CD4-positive, alpha-beta T cell treated with Interleukin-15 for 1 hour (primary cell): ENCODE measurements around the gene HIC2.
"Not testable (repeated sequence)": the region's sequence is repeated elsewhere in the genome, so short reads cannot be mapped to it uniquely, and the experiment has no call there.

ENCODE experiments used
- DNase-seq: peaks from one replicate; pipeline ENCODE4 v3.0.0-alpha.2; 2020

Gene HIC2

GRCh38 chr22:21417227-21417746 lies at the start of gene HIC2:
Gene HIC2 (plus strand): TSS chr22:21417371. CDS start chr22:21442832, 25,461 bp downstream.
- not testable (repeated sequence) for DNase-seq

- not testable (repeated sequence) for DNase-seq
These were observed 48.4 kb upstream of the HIC2 start for GRCh38 chr22:21368603-21369310.

DNA sequence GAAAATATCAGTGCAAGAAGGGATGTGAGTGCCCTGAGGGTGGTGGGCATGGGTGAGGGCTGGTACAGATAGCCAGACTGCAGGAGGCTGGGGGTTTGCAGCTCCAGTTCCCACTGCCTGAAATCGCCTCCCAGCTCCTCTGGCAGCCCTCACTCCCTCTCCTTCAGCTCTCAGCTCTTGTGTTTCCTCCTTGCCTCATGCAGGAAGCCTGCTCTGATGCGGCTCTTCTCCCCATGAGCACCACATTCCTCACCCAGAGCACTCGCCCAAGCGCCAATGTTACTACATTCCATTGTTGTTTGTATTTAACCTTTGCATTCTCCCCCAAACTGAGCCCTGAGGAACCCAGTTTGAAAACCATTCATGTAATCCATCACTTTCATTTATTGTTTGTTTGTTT lies 41.3 kb upstream of the HIC2 start:
- DNase-seq = not testable (repeated sequence)

- DNase-seq = not testable (repeated sequence)
These were observed 33.3 kb upstream of the HIC2 start, which contains the start of gene RIMBP3B for GRCh38 chr22:21383701-21384467. Gene RIMBP3B (plus strand): TSS chr22:21383751. CDS start chr22:21383859, 108 bp downstream.

GRCh38 chr22:21384468-21385357 lies 32.5 kb upstream of the HIC2 start:
- DNase-seq = not testable (repeated sequence)

- DNase-seq = not testable (repeated sequence)
These were observed 27.7 kb upstream of the HIC2 start for GRCh38 chr22:21389480-21389879.

DNA sequence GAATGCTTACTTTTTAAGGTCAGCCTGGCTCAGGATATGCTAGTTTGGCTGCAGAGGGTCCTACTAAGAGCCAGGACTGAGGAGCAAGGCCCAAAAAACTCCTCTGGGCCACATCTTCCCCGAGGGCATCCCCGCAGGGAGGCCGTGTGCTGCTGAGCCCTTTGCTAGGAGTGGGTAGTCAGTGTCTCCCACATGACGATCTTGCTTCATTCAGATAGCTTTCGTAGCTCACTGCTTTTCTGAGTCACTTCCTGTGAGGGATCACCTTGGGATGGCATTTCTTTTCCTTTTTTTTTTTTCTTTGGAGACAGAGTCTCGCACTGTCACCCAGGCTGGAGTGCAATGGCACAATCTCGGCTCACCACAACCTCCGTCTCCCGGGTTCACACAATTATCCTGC lies 27.2 kb upstream of the HIC2 start:
- not testable (repeated sequence) for DNase-seq

- DNase-seq = not testable (repeated sequence)
These were observed 22.6 kb upstream of the HIC2 start for GRCh38 chr22:21394613-21395012.

- not testable (repeated sequence) for DNase-seq
These were observed 15.8 kb upstream of the HIC2 start for GRCh38 chr22:21401197-21401969.

- not testable (repeated sequence) for DNase-seq
These were observed 14.3 kb upstream of the HIC2 start for GRCh38 chr22:21402763-21403314.

- DNase-seq = not testable (repeated sequence)
These were observed 10.0 kb upstream of the HIC2 start for GRCh38 chr22:21407139-21407538.

DNA sequence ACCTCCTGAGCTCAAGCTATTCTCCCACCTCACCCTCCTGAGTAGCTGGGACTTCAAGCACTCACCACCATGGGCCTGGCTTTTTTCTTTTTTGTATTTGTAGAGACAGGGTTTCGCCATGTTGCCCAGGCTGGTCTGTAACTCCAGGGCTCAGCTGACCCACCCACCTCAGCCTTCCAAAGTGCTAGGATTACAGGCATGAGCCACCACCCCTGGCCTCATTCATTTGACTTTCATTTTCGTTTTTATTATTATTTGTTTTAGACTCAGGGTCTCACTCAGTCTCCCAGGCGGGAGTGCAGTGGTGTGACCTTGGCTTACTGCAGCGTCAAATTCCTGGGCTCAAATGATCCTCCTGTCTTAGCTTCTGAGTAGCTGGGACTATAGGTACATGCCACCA lies 9.4 kb upstream of the HIC2 start:
- not testable (repeated sequence) for DNase-seq

GRCh38 chr22:21416375-21416774 lies 796 bp upstream of the HIC2 start:
- DNase-seq = not testable (repeated sequence)

- DNase-seq = not testable (repeated sequence)
These were observed 682 bp downstream of the HIC2 start for GRCh38 chr22:21417853-21418252.

- not testable (repeated sequence) for DNase-seq
These were observed 1.9 kb downstream of the HIC2 start for GRCh38 chr22:21418974-21419638.

GRCh38 chr22:21420180-21420763 lies 3.1 kb downstream of the HIC2 start:
- DNase-seq = not testable (repeated sequence)

GRCh38 chr22:21424084-21424709 lies 7.0 kb downstream of the HIC2 start:
- DNase-seq = not testable (repeated sequence)

- DNase-seq = not testable (repeated sequence)
These were observed 17.4 kb downstream of the HIC2 start for GRCh38 chr22:21434378-21435233.
